Immature natural killer cell (primary cell): ENCODE data around the gene SLC22A8. TPM values are rescaled to one million over a fixed set of nuclear protein-coding genes. Genes with fewer than 3 reads are reported as not detected.

Experiments
- DNase-seq, 3 donors: peaks; one replicate each; pipeline ENCODE4 v3.0.0; 2022; ENCODE audit warnings: mixed read lengths in 1 of 3
- H3K27ac Mint-ChIP-seq, 6 donors: one replicate each; pipeline ENCODE4 v1.8.0; 2020; ENCODE audit warnings: mixed read lengths in 6 of 6, mild to moderate bottlenecking in 5 of 6, inconsistent platforms in 4 of 6, moderate library complexity in 3 of 6
- H3K27me3 Mint-ChIP-seq, 3 donors: one replicate each; pipeline ENCODE4 v1.8.0; 2020 to 2021; ENCODE audit warnings: low read depth in 3 of 3, mild to moderate bottlenecking in 3 of 3, mixed read lengths in 3 of 3, moderate library complexity in 3 of 3, inconsistent platforms in 1 of 3
- H3K36me3 Mint-ChIP-seq, 3 donors: one replicate each; pipeline ENCODE4 v1.8.0; 2020; ENCODE audit warnings: mixed read lengths in 3 of 3, inconsistent platforms in 2 of 3, mild to moderate bottlenecking in 2 of 3
- H3K4me1 Mint-ChIP-seq, 2 donors: one replicate each; pipeline ENCODE4 v1.8.0; 2020; ENCODE audit warnings: inconsistent platforms in 2 of 2, mild to moderate bottlenecking in 2 of 2, mixed read lengths in 2 of 2, moderate library complexity in 1 of 2
- H3K4me3 Mint-ChIP-seq, 5 donors: one replicate each; pipeline ENCODE4 v1.8.0; 2020; ENCODE audit warnings: mild to moderate bottlenecking in 5 of 5, mixed read lengths in 5 of 5, inconsistent platforms in 3 of 5, moderate library complexity in 3 of 5
- H3K9me3 Mint-ChIP-seq, 6 donors: one replicate each; pipeline ENCODE4 v1.8.0; 2020; ENCODE audit warnings: mild to moderate bottlenecking in 6 of 6, mixed read lengths in 6 of 6, inconsistent platforms in 4 of 6, moderate library complexity in 3 of 6
- polyA plus RNA-seq, 3 donors: library from polyadenylated mRNA; unstranded; fragments of 300-500 nt; fragmentation: Illumina TruSeq; gene quantifications; one replicate each; pipeline ENCODE4 v1.2.3, GENCODE V29; 2021

Gene SLC22A8
- polyA plus RNA-seq, 3 donors from 2014 or later = not detected

DNA sequence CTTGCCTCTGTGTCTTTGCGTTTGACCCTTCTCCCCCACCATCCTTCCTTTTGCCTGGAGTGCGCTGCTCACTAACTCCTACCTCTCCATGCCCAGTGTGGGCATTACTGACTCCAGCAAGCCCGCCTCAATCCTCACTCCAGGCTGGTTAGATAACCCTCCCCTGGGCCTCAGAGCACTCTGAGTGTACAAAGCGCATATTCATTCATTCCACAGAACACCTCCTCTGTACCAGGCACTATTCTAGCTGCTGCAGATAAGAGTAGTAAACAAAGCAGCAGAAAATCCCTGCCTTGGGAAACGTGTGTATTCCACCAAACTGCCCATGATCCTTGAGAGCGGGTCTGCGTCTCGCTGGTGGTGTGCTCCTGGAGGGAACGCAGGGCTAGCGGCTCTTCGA lies 3.2 kb downstream of the SLC22A8 start:
- Mint-ChIP-seq H3K9me3 (no peaks in the 10 kb centered on the region), H3K27ac (no peak overlapping the region), H3K4me3 (no peak overlapping the region), H3K36me3 (no peaks in the 10 kb centered on the region), H3K4me1 (no peaks in the 10 kb centered on the region), H3K27me3 (peaks cover 1 to 6% (median 3%) of the 10 kb centered on the region in 3 donors)
- no peak for DNase-seq

GRCh38 chr11:63010934-63011439 lies 4.7 kb downstream of the SLC22A8 start:
- no peak for DNase-seq
- Mint-ChIP-seq H3K4me3 (no peak overlapping the region), H3K27me3 (peaks cover 1 to 6% (median 3%) of the 10 kb centered on the region in 3 donors), H3K4me1 (no peaks in the 10 kb centered on the region), H3K9me3 (no peaks in the 10 kb centered on the region), H3K36me3 (no peaks in the 10 kb centered on the region), H3K27ac (no peak overlapping the region)

- Mint-ChIP-seq H3K4me1 (no peaks in the 10 kb centered on the region), H3K27ac (no peak overlapping the region), H3K36me3 (no peaks in the 10 kb centered on the region), H3K4me3 (no peak overlapping the region), H3K27me3 (peaks cover 1 to 3% (median 2%) of the 10 kb centered on the region in 3 donors), H3K9me3 (no peaks in the 10 kb centered on the region)
- no peak for DNase-seq
Observed at GRCh38 chr11:63007920-63008319, 7.7 kb downstream of the SLC22A8 start.

GRCh38 chr11:63001456-63001855 lies 14.2 kb downstream of the SLC22A8 start:
- no peak overlapping the region for H3K4me3 Mint-ChIP-seq
- no peak overlapping the region for H3K27ac Mint-ChIP-seq
- DNase-seq = no peak
- H3K27me3 Mint-ChIP-seq = peaks cover 2 to 8% (median 4%) of the 10 kb centered on the region in 3 donors
- peaks cover 0 to 2% (median 0%) of the 10 kb centered on the region in 6 donors for H3K9me3 Mint-ChIP-seq
- no peaks in the 10 kb centered on the region for H3K36me3 Mint-ChIP-seq
- H3K4me1 Mint-ChIP-seq = peaks cover 0 to 1% of the 10 kb centered on the region in 2 donors

DNA sequence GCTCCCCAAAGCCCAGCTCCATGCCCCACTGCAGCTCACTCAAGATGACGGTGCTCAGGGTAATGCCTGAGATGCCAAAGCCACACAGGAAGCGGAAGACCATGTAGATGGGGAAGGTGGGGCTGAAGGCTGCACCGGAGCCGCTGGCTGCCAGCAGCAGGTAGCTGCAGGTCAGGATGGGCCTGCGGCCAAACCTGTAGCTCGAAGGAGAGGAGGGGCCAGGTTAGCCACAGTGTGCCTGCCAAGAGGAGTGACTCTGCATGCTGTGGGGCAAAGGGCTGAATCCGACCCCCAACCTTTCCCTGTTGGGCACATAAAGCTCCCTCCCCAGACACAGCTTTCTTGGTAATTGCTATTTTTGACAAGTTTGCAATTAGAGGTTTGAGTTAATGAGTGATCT lies 16.0 kb downstream of the SLC22A8 start:
- Mint-ChIP-seq H3K9me3 (peaks cover 0 to 2% (median 0%) of the 10 kb centered on the region in 6 donors), H3K4me1 (peaks cover 0 to 1% of the 10 kb centered on the region in 2 donors), H3K4me3 (no peak overlapping the region), H3K27me3 (peaks cover 2 to 12% (median 4%) of the 10 kb centered on the region in 3 donors), H3K27ac (no peak overlapping the region), H3K36me3 (no peaks in the 10 kb centered on the region)
- no peak for DNase-seq

GRCh38 chr11:62999156-62999555 lies 16.5 kb downstream of the SLC22A8 start:
- H3K9me3 Mint-ChIP-seq = peaks cover 0 to 2% (median 0%) of the 10 kb centered on the region in 6 donors
- H3K27ac Mint-ChIP-seq = no peak overlapping the region
- H3K4me1 Mint-ChIP-seq = peaks cover 0 to 1% of the 10 kb centered on the region in 2 donors
- DNase-seq = no peak
- no peak overlapping the region for H3K4me3 Mint-ChIP-seq
- H3K36me3 Mint-ChIP-seq = no peaks in the 10 kb centered on the region
- H3K27me3 Mint-ChIP-seq = peaks cover 2 to 14% (median 4%) of the 10 kb centered on the region in 3 donors

GRCh38 chr11:62996271-62996670 lies 19.4 kb downstream of the SLC22A8 start:
- DNase-seq = no peak
- Mint-ChIP-seq H3K36me3 (no peaks in the 10 kb centered on the region), H3K4me1 (peaks cover 0 to 1% of the 10 kb centered on the region in 2 donors), H3K4me3 (no peak overlapping the region), H3K27me3 (peaks cover 2 to 14% (median 8%) of the 10 kb centered on the region in 3 donors), H3K9me3 (peaks cover 0 to 3% (median 0%) of the 10 kb centered on the region in 6 donors), H3K27ac (no peak overlapping the region)

- H3K4me3 Mint-ChIP-seq = no peak overlapping the region
- no peak for DNase-seq
- no peaks in the 10 kb centered on the region for H3K36me3 Mint-ChIP-seq
- no peak overlapping the region for H3K27ac Mint-ChIP-seq
- H3K27me3 Mint-ChIP-seq = peaks cover 5 to 14% (median 6%) of the 10 kb centered on the region in 3 donors
- H3K4me1 Mint-ChIP-seq = peaks cover 0 to 1% of the 10 kb centered on the region in 2 donors
- H3K9me3 Mint-ChIP-seq = peaks cover 0 to 3% (median 0%) of the 10 kb centered on the region in 6 donors
Observed at GRCh38 chr11:62994775-62995174, 20.9 kb downstream of the SLC22A8 start.

- Mint-ChIP-seq H3K4me1 (no peaks in the 10 kb centered on the region), H3K4me3 (no peak overlapping the region), H3K27ac (no peak overlapping the region), H3K9me3 (peaks cover 0 to 3% (median 0%) of the 10 kb centered on the region in 6 donors), H3K27me3 (peaks cover 4 to 14% (median 5%) of the 10 kb centered on the region in 3 donors), H3K36me3 (no peaks in the 10 kb centered on the region)
- DNase-seq = no peak
Observed at GRCh38 chr11:62988276-62988675, 27.4 kb downstream of the SLC22A8 start.

DNA sequence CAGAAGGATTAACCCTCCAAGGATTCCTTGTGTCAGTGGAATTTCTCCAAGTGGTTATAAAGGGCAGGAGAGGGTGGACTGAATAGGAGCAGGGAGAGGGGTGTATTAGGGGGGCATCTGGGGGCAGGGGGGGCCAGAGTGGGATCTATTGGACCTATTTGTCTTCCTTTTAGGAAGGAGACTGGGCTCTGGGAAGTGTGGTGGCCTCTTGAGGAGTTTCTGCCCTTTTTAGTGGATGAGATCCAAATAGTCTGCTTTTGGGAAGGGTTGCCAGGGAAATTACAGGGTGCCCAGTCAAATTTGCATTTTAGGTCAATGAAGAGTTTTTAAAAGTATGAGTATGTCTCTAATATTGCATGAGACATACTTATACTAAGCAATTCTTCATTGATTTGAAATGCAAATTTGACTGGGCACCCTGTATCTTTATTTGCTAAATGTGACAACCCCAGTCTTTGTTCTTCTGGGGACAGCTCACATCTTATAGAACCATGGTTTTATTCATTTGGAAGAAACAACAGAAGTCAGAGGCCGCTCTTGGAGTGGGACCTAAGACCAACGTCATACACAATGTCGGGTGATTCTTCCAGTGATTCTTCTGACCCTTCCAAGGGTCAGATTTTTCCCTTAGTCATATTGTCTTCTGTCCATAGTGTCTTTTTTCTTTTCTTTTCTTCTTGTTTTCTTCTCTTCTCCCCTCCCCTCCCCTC lies 30.4 kb downstream of the SLC22A8 start:
- H3K9me3 Mint-ChIP-seq = peaks cover 0 to 2% (median 0%) of the 10 kb centered on the region in 6 donors

GRCh38 chr11:62984451-62984991 lies 31.1 kb downstream of the SLC22A8 start, which contains the start of gene SLC22A6:
Gene SLC22A6, minus strand, starts transcription at chr11:62984967. Its CDS starts 277 bp downstream, at chr11:62984690.
- H3K4me1 Mint-ChIP-seq = no peaks in the 10 kb centered on the region
- no peak within 1 kb of the TSS for H3K4me3 Mint-ChIP-seq
- H3K27ac Mint-ChIP-seq = no peak within 1 kb of the TSS
- H3K36me3 Mint-ChIP-seq = no peaks in the 10 kb centered on the region
- no peak for DNase-seq
- peaks cover 2 to 12% (median 2%) of the 10 kb centered on the region in 3 donors for H3K27me3 Mint-ChIP-seq
- peaks cover 0 to 2% (median 0%) of the 10 kb centered on the region in 6 donors for H3K9me3 Mint-ChIP-seq

More for the DNA sequence above, 30.4 kb downstream of the SLC22A8 start:
- Mint-ChIP-seq H3K4me3 (no peak overlapping the region), H3K27ac (no peak overlapping the region), H3K27me3 (peaks cover under 1 to 11% (median 2%) of the 10 kb centered on the region in 3 donors), H3K36me3 (no peaks in the 10 kb centered on the region), H3K4me1 (no peaks in the 10 kb centered on the region)
- DNase-seq = no peak

DNA sequence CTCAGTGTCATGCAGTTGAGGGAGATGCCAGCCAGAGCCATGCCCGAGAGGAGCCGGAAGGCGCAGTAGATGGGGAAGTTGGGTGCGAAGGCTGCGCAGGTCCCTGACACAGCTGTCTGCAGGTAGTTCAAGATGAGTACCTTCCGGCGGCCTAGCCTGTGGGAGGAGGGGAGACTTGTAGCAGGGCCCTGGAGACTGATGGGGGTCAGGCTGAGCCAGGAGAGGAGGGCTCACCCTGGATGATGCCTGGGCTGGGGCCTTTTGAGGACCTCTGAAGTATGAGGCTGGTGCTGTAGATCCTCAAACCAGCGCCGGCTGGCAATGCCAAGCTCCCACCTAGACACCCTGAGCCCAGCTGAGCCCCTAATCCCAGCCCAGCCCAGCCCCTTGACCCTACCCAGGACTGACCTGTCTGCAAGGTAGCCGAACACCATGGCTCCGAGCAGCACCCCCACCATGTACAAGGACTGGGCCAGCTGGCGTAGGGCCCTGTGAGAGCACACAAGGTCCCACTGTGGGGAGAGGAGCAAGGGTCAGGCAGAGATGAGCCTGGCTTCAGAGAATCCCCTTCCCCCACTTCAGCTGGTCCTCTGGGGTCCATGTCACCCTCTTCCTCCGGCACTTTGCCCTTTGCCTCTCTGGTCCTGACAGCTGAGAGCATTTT lies 32.0 kb downstream of the SLC22A8 start:
- no peak overlapping the region for H3K27ac Mint-ChIP-seq
- peaks cover 2 to 18% (median 3%) of the 10 kb centered on the region in 3 donors for H3K27me3 Mint-ChIP-seq
- no peak for DNase-seq
- no peaks in the 10 kb centered on the region for H3K4me1 Mint-ChIP-seq
- H3K9me3 Mint-ChIP-seq = no peaks in the 10 kb centered on the region
- H3K36me3 Mint-ChIP-seq = no peaks in the 10 kb centered on the region
- H3K4me3 Mint-ChIP-seq = no peak overlapping the region

DNA sequence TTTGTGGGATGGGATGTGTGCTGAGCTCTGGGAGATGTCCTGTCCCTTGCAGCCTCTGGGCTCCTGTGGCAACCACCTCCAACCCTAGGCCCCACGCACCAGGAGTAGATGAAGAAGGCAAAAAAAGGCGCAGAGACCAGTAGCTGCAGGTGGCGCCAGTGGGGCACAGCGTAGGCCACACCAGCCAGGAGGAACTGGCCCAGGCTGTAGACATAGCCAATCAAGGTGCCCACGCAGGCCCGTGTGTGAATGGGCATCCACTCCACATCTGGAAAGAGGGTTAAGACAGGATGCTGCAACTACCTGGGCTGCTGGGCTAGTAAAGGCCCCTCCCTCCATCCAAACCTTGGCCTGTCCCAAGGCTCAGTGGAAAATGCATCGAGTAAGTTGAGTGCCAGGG lies 33.9 kb downstream of the SLC22A8 start:
- no peaks in the 10 kb centered on the region for H3K4me1 Mint-ChIP-seq
- H3K9me3 Mint-ChIP-seq = no peaks in the 10 kb centered on the region
- peaks cover 2 to 15% (median 4%) of the 10 kb centered on the region in 3 donors for H3K27me3 Mint-ChIP-seq
- H3K36me3 Mint-ChIP-seq = no peaks in the 10 kb centered on the region
- no peak overlapping the region for H3K27ac Mint-ChIP-seq
- DNase-seq = no peak
- no peak overlapping the region for H3K4me3 Mint-ChIP-seq
